Muscle layer of colon (tissue), 2 donors: ENCODE data around the gene ZFP36L2.

Experiments
- H3K27ac ChIP-seq: one replicate; pipeline ENCODE4 v1.7.0; 2013; ENCODE audit warnings: low read depth, mild to moderate bottlenecking, low read length, moderate library complexity
- H3K27me3 ChIP-seq, 2 donors: one replicate each; pipeline ENCODE4 v1.7.0; 2013; ENCODE audit warnings: low read length in 2 of 2, mild to moderate bottlenecking in 2 of 2; ENCODE audit not compliant: insufficient read depth in 2 of 2, control insufficient read depth in 1 of 2
- H3K36me3 ChIP-seq: one replicate; pipeline ENCODE4 v1.7.0; 2013; ENCODE audit warnings: mild to moderate bottlenecking, low read length; ENCODE audit not compliant: insufficient read depth
- H3K4me1 ChIP-seq: one replicate; pipeline ENCODE4 v1.7.0; 2013; ENCODE audit warnings: mild to moderate bottlenecking, low read length; ENCODE audit not compliant: insufficient read depth
- H3K4me3 ChIP-seq, 2 donors: one replicate each; pipeline ENCODE4 v1.7.0; 2013; ENCODE audit warnings: low read length in 2 of 2, low read depth in 1 of 2, mild to moderate bottlenecking in 1 of 2, moderate library complexity in 1 of 2
- H3K9ac ChIP-seq: one replicate; pipeline ENCODE4 v1.7.0; 2013; ENCODE audit warnings: low read length
- H3K9me3 ChIP-seq: one replicate; pipeline ENCODE4 v1.7.0; 2013; ENCODE audit warnings: mild to moderate bottlenecking, low read length
- donor health status: abdominal sarcoma.
- donor health status: Adenocarcinoma of cecum.

ZFP36L2 gene

DNA sequence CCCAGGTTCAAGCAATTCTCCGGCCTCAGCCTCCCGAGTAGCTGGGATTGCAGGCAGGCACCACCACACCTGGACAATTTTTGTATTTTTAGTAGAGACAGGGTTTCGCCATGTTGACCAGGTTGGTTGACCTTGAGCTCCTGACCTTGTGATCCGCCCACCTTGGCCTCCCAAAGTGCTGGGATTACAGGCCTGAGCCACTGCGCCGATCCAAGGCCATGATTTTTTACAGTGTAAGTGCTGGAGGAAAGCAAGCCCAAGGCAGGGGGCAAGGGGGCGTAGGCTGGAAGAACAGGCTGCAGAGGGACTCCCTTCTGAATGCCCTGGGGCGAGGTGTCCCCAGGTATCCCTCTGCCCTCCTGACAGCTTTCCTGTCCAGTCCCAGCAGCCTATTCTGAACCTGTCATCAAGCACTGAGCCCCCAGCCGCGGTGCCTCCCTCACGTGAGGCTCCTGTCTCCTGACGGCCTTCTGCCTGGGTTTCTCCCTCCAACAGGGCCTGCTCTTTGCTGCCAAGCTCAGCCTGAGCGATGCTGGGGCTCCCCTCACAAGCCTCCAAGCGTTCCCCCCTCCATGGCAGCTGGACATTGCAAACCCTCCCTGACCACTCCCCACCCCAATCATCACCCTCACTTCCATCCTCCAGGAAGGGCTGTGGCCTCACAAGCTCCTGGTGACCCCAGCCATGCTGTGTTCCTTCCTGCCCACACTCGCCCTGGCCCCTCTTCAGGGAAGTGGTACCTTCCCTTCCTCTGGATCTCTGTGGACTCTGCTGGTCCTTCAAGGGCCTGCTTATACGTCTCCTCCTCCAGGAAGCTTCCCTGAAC lies 37.6 kb downstream of the ZFP36L2 start:
- H3K4me1 ChIP-seq: peaks cover 9% of the 10 kb centered on the region
- H3K4me3 ChIP-seq: no peak overlapping the region
- no peaks in the 10 kb centered on the region for H3K36me3 ChIP-seq
- no peaks in the 10 kb centered on the region for H3K27me3 ChIP-seq
- no peaks in the 10 kb centered on the region for H3K9me3 ChIP-seq
- H3K9ac ChIP-seq: no peak overlapping the region
- no peak overlapping the region for H3K27ac ChIP-seq

GRCh38 chr2:43186679-43187374 lies 39.6 kb downstream of the ZFP36L2 start:
- peaks cover 9% of the 10 kb centered on the region for H3K4me1 ChIP-seq
- no peak overlapping the region for H3K4me3 ChIP-seq
- no peaks in the 10 kb centered on the region for H3K27me3 ChIP-seq
- no peaks in the 10 kb centered on the region for H3K36me3 ChIP-seq
- no peaks in the 10 kb centered on the region for H3K9me3 ChIP-seq
- no peak overlapping the region for H3K9ac ChIP-seq
- H3K27ac ChIP-seq: no peak overlapping the region

GRCh38 chr2:43186321-43186678 lies 40.1 kb downstream of the ZFP36L2 start:
- Histone ChIP-seq H3K9ac (no peak overlapping the region), H3K4me1 (peaks cover 9% of the 10 kb centered on the region), H3K36me3 (no peaks in the 10 kb centered on the region), H3K9me3 (no peaks in the 10 kb centered on the region), H3K27me3 (no peaks in the 10 kb centered on the region), H3K4me3 (no peak overlapping the region), H3K27ac (no peak overlapping the region)

GRCh38 chr2:43185146-43185545 lies 41.3 kb downstream of the ZFP36L2 start:
- no peak overlapping the region for H3K9ac ChIP-seq
- peaks cover 9% of the 10 kb centered on the region for H3K4me1 ChIP-seq
- H3K27ac ChIP-seq: no peak overlapping the region

DNA sequence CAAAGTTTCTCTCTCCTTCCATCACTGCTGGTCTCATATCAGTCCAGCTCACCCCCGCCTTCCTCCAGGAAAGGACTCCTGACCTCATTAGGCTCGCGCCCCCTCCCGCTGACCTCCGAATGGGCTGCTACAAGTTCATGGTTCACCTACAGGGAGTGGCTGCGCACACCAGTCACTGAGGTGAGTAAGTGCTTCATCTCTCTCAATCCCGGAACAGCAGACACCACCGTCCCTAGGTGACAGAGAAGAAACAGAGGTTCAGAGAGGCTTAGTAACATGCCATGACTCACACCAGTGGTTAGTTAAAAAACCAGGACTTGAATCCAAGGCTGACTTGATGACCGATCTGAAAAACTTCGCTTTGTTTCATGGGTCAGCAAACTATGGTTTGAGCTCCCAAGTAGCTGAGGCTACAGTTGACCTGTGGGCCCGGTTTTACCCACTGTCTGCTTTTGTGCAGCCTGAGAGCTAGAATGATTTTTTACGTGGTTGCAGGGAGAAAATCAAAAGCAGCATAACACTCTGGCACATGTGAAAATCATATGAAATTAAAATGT lies 42.0 kb downstream of the ZFP36L2 start:
- no peaks in the 10 kb centered on the region for H3K36me3 ChIP-seq
- no peak overlapping the region for H3K27ac ChIP-seq
- no peaks in the 10 kb centered on the region for H3K9me3 ChIP-seq
- H3K4me1 ChIP-seq: peaks cover 10% of the 10 kb centered on the region
- no peak overlapping the region for H3K4me3 ChIP-seq
- H3K9ac ChIP-seq: no peak overlapping the region
- H3K27me3 ChIP-seq: no peaks in the 10 kb centered on the region

More at GRCh38 chr2:43185146-43185545, 41.3 kb downstream of the ZFP36L2 start:
- Histone ChIP-seq H3K4me3 (no peak overlapping the region), H3K36me3 (no peaks in the 10 kb centered on the region), H3K9me3 (no peaks in the 10 kb centered on the region), H3K27me3 (no peaks in the 10 kb centered on the region)

- Histone ChIP-seq H3K9me3 (no peaks in the 10 kb centered on the region), H3K9ac (no peak overlapping the region), H3K27me3 (no peaks in the 10 kb centered on the region), H3K4me1 (peaks cover 17% of the 10 kb centered on the region), H3K27ac (no peak overlapping the region), H3K36me3 (no peaks in the 10 kb centered on the region), H3K4me3 (no peak overlapping the region)
Measured at GRCh38 chr2:43183743-43184142, 42.7 kb downstream of the ZFP36L2 start.

- Histone ChIP-seq H3K4me1 (peaks cover 16% of the 10 kb centered on the region), H3K27me3 (no peaks in the 10 kb centered on the region), H3K9me3 (no peaks in the 10 kb centered on the region), H3K27ac (no peak overlapping the region), H3K4me3 (no peak overlapping the region), H3K9ac (no peak overlapping the region), H3K36me3 (no peaks in the 10 kb centered on the region)
Measured at GRCh38 chr2:43180897-43181296, 45.5 kb downstream of the ZFP36L2 start.

DNA sequence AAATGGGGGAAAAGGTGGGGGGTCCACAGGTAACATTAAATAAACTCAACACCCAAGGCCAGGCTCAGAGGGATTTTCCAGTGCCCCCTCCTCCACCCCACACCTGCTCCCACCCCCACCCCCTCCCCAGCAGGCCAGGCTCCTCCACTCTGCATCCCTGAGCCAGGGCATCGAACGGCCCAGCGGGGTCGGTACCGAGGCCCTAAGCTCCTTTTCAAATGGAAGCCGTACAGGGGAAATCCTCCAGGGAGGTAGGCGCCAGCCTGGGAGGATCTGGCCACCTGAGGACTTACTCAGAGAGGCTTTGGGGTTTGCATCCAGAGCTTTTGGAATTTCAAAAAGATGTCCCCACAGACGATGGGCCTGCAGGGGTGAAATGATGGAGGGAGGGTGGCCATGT lies 46.5 kb downstream of the ZFP36L2 start:
- H3K4me3 ChIP-seq: no peak overlapping the region
- H3K4me1 ChIP-seq: peaks cover 16% of the 10 kb centered on the region
- H3K9ac ChIP-seq: no peak overlapping the region
- H3K9me3 ChIP-seq: peaks cover 7% of the 10 kb centered on the region
- no peak overlapping the region for H3K27ac ChIP-seq
- H3K27me3 ChIP-seq: no peaks in the 10 kb centered on the region
- no peaks in the 10 kb centered on the region for H3K36me3 ChIP-seq

DNA sequence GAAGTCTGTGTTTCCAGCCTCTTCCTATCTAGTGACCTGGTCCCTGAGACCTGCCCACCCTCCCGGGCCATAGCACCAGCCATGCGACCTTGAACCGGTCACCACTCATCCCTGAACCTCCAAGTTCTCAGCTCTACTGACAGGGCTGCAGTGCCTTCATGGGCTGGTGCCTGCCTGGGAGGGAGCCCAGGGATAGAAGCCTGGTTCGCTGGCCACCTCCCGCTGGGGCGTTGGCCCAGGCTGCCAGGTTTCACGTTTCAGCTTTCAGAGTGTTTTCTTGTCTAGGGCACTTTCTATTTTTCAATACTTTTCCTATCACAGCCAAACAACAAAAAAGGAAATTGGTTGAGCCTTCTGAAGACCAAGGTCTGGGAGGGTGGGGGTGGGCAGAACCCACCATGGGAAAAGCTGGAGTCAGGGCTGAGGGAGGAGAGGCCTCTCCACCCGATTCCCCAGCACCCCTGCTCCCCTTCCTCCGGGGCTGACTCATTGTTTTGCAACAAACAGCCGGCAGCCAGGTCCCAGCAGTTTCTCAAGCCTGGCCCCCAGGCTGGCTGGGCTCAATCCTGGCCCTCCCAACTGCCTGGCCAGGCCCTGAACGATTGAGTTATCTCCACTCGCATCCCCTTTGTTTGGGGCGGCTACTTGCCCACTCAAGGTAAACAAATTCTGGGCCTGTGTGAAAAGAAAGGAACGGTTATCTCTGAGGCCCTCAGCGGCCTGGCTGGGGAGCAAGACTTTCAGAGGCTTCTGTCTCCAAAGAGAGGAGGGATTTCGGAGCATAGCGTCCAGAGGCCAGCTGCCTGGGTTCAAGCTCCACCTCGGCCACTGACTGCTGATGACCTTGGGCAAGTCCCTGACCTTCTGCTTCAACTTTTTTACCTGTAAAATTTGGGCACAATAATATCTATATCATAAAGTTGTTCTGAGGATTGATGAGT lies 47.5 kb downstream of the ZFP36L2 start:
- H3K27me3 ChIP-seq: no peaks in the 10 kb centered on the region
- H3K36me3 ChIP-seq: no peaks in the 10 kb centered on the region
- H3K9me3 ChIP-seq: peaks cover 7% of the 10 kb centered on the region
- H3K4me3 ChIP-seq: no peak overlapping the region
- H3K27ac ChIP-seq: peak overlapping the region; percentile 61
- H3K4me1 ChIP-seq: peaks cover 16% of the 10 kb centered on the region
- H3K9ac ChIP-seq: no peak overlapping the region

- Histone ChIP-seq H3K4me3 (no peak overlapping the region), H3K9me3 (peaks cover 7% of the 10 kb centered on the region), H3K9ac (no peak overlapping the region), H3K27me3 (no peaks in the 10 kb centered on the region), H3K4me1 (peaks cover 16% of the 10 kb centered on the region), H3K36me3 (no peaks in the 10 kb centered on the region), H3K27ac (peak overlapping the region; percentile 61)
Measured at GRCh38 chr2:43178055-43178598, 48.3 kb downstream of the ZFP36L2 start.

DNA sequence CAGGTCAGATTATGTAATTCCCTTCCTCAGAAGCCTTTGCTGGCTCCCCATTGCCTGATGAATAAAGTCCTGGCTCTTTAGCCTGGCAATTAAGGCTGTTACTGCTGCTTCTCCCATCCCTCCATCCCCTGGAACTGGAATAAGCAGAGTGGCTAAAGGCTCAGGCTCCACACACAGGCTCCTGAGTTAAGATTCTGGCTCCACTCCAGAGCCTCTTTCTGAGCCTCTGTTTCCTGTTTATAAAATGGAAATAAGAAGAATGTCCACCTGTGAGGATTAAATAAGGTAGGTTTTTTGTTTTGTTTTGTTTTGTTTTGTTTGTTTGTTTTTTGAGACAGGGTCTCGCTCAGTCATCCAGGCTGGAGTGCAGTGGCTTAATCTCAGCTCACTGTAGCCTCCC lies 50.0 kb downstream of the ZFP36L2 start:
- Histone ChIP-seq H3K27me3 (no peaks in the 10 kb centered on the region), H3K9ac (no peak overlapping the region), H3K27ac (no peak overlapping the region), H3K36me3 (no peaks in the 10 kb centered on the region), H3K4me3 (no peak overlapping the region), H3K4me1 (peaks cover 16% of the 10 kb centered on the region), H3K9me3 (peaks cover 7% of the 10 kb centered on the region)
